ENCODE results near the gene MGAT5.

MGAT5 gene

DNA sequence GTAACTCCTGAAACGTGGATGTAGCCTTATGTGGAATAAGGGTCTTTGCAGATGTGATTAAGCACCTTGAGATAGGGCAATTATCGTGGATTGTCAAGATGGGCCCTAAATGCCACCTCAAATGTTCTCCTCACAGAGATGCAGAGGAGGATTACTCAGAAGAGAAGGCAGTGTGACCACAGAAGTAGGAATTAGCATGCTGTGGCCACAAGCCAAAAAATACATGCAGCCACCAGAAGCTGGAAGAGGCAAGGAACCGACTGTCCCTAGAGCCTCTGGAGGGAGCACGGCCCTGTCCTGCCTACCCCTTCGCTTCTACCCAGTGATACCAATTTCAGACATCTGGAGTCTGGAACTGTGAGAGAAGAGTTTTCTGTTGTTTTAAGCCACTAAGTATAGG is 47.3 kb upstream of the MGAT5 start (continued):
- TF ChIP-seq, protein P1, sequence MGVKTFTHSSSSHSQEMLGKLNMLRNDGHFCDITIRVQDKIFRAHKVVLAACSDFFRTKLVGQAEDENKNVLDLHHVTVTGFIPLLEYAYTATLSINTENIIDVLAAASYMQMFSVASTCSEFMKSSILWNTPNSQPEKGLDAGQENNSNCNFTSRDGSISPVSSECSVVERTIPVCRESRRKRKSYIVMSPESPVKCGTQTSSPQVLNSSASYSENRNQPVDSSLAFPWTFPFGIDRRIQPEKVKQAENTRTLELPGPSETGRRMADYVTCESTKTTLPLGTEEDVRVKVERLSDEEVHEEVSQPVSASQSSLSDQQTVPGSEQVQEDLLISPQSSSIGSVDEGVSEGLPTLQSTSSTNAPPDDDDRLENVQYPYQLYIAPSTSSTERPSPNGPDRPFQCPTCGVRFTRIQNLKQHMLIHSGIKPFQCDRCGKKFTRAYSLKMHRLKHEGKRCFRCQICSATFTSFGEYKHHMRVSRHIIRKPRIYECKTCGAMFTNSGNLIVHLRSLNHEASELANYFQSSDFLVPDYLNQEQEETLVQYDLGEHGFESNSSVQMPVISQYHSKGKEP (tag by site-specific recombination; IDR thresholded peaks at IDR 0.05), result peak; percentile 61
- no peak for TF ChIP-seq ZNF146 (tag by site-specific recombination; IDR thresholded peaks at IDR 0.05)
- TF ChIP-seq, protein P2, sequence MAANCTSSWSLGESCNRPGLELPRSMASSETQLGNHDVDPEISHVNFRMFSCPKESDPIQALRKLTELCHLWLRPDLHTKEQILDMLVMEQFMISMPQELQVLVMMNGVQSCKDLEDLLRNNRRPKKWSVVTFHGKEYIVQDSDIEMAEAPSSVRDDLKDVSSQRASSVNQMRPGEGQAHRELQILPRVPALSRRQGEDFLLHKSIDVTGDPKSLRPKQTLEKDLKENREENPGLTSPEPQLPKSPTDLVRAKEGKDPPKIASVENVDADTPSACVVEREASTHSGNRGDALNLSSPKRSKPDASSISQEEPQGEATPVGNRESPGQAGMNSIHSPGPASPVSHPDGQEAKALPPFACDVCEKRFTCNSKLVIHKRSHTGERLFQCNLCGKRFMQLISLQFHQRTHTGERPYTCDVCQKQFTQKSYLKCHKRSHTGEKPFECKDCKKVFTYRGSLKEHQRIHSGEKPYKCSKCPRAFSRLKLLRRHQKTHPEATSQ (tag by site-specific recombination; IDR thresholded peaks at IDR 0.05), result no peak
- no peak for TF ChIP-seq BCL11A (tag by site-specific recombination; IDR thresholded peaks at IDR 0.05; ENCODE audit: low read depth)
- TF ChIP-seq, protein P3, sequence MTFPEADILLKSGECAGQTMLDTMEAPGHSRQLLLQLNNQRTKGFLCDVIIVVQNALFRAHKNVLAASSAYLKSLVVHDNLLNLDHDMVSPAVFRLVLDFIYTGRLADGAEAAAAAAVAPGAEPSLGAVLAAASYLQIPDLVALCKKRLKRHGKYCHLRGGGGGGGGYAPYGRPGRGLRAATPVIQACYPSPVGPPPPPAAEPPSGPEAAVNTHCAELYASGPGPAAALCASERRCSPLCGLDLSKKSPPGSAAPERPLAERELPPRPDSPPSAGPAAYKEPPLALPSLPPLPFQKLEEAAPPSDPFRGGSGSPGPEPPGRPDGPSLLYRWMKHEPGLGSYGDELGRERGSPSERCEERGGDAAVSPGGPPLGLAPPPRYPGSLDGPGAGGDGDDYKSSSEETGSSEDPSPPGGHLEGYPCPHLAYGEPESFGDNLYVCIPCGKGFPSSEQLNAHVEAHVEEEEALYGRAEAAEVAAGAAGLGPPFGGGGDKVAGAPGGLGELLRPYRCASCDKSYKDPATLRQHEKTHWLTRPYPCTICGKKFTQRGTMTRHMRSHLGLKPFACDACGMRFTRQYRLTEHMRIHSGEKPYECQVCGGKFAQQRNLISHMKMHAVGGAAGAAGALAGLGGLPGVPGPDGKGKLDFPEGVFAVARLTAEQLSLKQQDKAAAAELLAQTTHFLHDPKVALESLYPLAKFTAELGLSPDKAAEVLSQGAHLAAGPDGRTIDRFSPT (tag by site-specific recombination; IDR thresholded peaks at IDR 0.05), result 0 out of 2 replicates have a peak, but pooled peaks have one; percentile 15
- no peak for TF ChIP-seq ZNF776 (tag by site-specific recombination; IDR thresholded peaks at IDR 0.05; ENCODE audit: borderline replicate concordance)
- TF ChIP-seq, protein P4, sequence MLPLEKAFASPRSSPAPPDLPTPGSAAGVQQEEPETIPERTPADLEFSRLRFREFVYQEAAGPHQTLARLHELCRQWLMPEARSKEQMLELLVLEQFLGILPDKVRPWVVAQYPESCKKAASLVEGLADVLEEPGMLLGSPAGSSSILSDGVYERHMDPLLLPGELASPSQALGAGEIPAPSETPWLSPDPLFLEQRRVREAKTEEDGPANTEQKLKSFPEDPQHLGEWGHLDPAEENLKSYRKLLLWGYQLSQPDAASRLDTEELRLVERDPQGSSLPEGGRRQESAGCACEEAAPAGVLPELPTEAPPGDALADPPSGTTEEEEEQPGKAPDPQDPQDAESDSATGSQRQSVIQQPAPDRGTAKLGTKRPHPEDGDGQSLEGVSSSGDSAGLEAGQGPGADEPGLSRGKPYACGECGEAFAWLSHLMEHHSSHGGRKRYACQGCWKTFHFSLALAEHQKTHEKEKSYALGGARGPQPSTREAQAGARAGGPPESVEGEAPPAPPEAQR (tag by site-specific recombination; IDR thresholded peaks at IDR 0.05), result no peak
- no peak for TF ChIP-seq ZFP41 (tag by site-specific recombination; IDR thresholded peaks at IDR 0.05; ENCODE audit: borderline replicate concordance)
- TF ChIP-seq ZNF16 (tag by site-specific recombination; IDR thresholded peaks at IDR 0.05; ENCODE audit: low read depth), result no peak
- no peak for TF ChIP-seq ZNF391 (tag by site-specific recombination; IDR thresholded peaks at IDR 0.05; ENCODE audit: borderline replicate concordance, low read depth)
- no peak for TF ChIP-seq YY1 (tag by site-specific recombination; IDR thresholded peaks at IDR 0.05)
- no peak for TF ChIP-seq BCL11B (tag by site-specific recombination; IDR thresholded peaks at IDR 0.05; ENCODE audit: low read depth)
- no peak for TF ChIP-seq ZNF791 (tag by site-specific recombination; IDR thresholded peaks at IDR 0.05)
- TF ChIP-seq, protein P5, sequence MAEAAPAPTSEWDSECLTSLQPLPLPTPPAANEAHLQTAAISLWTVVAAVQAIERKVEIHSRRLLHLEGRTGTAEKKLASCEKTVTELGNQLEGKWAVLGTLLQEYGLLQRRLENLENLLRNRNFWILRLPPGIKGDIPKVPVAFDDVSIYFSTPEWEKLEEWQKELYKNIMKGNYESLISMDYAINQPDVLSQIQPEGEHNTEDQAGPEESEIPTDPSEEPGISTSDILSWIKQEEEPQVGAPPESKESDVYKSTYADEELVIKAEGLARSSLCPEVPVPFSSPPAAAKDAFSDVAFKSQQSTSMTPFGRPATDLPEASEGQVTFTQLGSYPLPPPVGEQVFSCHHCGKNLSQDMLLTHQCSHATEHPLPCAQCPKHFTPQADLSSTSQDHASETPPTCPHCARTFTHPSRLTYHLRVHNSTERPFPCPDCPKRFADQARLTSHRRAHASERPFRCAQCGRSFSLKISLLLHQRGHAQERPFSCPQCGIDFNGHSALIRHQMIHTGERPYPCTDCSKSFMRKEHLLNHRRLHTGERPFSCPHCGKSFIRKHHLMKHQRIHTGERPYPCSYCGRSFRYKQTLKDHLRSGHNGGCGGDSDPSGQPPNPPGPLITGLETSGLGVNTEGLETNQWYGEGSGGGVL (tag by site-specific recombination; IDR thresholded peaks at IDR 0.05), result no peak
- TF ChIP-seq, protein P6, sequence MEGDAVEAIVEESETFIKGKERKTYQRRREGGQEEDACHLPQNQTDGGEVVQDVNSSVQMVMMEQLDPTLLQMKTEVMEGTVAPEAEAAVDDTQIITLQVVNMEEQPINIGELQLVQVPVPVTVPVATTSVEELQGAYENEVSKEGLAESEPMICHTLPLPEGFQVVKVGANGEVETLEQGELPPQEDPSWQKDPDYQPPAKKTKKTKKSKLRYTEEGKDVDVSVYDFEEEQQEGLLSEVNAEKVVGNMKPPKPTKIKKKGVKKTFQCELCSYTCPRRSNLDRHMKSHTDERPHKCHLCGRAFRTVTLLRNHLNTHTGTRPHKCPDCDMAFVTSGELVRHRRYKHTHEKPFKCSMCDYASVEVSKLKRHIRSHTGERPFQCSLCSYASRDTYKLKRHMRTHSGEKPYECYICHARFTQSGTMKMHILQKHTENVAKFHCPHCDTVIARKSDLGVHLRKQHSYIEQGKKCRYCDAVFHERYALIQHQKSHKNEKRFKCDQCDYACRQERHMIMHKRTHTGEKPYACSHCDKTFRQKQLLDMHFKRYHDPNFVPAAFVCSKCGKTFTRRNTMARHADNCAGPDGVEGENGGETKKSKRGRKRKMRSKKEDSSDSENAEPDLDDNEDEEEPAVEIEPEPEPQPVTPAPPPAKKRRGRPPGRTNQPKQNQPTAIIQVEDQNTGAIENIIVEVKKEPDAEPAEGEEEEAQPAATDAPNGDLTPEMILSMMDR (tag by site-specific recombination; IDR thresholded peaks at IDR 0.05), result no peak
- TF ChIP-seq ZNF843 (tag by site-specific recombination; IDR thresholded peaks at IDR 0.05), result 0 out of 2 replicates have a peak, but pooled peaks have one; percentile 34
- no peak for TF ChIP-seq TCF7L2 (IDR thresholded peaks at IDR 0.05; ENCODE audit: borderline replicate concordance, low read depth, low read length)
- TF ChIP-seq SP7 (tag by site-specific recombination; IDR thresholded peaks at IDR 0.05), result 0 out of 2 replicates have a peak, but pooled peaks have one; percentile 23
- no peak for TF ChIP-seq ZNF155 (tag by site-specific recombination; IDR thresholded peaks at IDR 0.05)
- TF ChIP-seq ZEB2 (tag by site-specific recombination; IDR thresholded peaks at IDR 0.05), result 0 out of 2 replicates have a peak, but pooled peaks have one; percentile 42
- TF ChIP-seq OSR2 (tag by site-specific recombination; IDR thresholded peaks at IDR 0.05), result peak; percentile 84
